Stimulated activated CD4-positive, alpha-beta T cell treated with anti-CD3 and anti-CD28 coated beads, Interleukin-12 subunit alpha, Interleukin-12 subunit beta, amount 100 ng/mL, for 4 hours (primary cell): Measurements from ENCODE around the gene RAPGEF2.

Source experiments
- DNase-seq: peaks from one replicate; pipeline ENCODE4 v3.0.0-alpha.2; 2020

The RAPGEF2 gene

DNA sequence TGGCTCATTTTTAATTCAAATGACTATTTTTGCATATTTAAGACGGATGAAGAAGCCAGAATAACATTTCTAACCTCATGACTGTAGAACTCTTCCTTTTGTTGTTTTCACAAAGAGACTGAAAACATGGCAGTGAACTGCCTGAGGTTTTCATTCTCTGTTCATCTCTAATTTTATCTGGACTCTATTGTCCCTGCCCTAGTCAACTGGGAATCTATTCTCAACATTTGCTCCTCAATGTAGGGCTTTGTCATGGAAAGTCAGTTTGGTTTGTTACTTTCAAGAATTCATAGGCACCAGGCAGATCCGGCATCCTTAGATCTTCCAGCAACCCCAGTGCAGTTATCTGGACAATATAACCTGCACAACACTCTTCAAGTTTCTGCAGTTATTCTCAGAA is 277.0 kb downstream of the RAPGEF2 start:
- no peak for DNase-seq

DNA sequence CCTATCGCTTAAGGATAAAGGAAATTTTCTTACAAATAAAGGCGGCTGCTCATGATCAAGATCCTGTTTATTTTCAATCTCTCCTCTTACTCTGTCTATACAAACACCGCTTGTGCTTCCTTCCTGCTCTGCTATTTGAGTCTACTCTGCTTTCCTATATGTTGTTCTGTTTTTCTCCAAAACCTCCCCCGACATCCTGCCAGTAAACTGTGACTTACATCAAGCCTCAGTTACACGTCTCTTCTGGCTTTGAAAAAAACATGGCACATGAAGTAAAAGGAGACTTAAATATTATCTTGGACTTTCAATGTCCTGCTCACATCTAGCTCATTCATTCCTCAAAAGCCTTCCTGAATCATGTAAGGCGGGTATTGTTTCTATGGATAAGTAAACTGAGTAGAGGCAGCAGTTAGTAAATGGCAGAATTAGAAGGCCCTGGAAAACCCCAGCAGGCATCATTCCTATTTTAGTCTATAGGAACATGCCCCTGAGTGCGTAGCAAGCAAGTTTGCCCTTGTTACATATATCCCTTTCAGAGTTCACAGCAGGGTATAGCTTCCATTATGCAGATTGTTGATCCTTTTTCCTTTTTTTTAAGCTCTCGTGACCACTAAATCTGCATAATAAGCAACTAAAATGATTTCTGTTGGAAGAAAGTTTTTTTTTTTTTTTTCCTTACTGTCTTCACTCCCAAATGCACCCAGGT is 280.1 kb downstream of the RAPGEF2 start:
- no peak for DNase-seq

GRCh38 chr4:159383562-159383931 is 280.7 kb downstream of the RAPGEF2 start:
- DNase-seq = no peak

DNA sequence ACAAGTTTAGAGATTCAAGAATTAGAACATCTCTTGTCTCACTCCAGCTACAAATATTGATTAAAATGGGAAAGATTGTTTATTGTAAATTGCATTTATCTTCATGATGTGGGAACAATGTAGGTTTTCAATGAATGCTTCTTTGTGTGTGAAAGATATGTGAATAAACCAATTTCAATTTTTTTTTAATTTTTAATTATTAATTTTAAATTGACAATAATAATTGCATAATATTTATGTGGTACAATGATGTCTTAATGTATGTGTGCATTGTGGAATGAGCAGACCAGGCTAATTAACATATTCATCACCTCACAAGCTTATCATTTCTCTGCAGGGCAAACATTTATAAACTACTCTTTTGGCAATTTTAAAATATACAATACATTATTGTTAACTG is 281.1 kb downstream of the RAPGEF2 start:
- no peak for DNase-seq

- DNase-seq = no peak
These were observed 281.8 kb downstream of the RAPGEF2 start for GRCh38 chr4:159384632-159385031.

DNA sequence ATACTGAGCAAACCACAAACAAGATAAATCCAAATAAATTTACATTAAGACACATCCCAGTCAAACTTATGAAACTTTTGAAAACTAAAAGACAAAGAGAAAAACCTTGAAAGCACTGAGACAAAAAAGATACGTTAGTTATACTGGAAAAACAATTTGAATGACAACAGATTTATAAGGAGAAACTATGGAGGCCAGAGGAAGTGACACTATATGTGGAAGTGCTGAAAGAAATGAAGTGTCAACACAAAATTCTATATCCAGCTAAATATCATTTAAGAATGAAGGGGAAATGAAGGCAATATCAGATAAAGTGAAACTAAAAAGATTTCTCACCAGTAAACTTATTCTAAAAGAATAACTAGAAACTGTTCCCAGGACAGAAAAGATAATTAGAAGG is 283.7 kb downstream of the RAPGEF2 start:
- no peak for DNase-seq

DNA sequence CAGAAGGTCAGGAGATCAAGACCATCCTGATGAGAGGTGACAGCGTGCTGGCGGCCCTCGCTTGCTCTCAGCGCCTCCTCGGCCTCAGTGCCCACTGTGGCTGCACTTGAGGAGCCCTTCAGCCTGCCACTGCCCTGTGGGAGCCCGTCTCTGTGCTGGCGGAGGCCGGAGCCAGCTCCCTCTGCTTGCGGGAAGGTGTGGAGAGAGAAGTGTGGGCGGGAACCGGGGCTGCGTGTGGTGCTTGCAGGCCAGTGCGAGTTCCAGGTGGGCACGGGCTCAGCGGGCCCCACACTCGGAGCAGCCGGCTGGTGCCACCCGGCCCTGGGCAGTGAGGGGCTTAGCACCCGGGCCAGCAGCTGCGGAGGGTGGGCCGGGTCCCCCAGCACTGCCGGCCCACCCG is 286.9 kb downstream of the RAPGEF2 start:
- DNase-seq = no peak

DNA sequence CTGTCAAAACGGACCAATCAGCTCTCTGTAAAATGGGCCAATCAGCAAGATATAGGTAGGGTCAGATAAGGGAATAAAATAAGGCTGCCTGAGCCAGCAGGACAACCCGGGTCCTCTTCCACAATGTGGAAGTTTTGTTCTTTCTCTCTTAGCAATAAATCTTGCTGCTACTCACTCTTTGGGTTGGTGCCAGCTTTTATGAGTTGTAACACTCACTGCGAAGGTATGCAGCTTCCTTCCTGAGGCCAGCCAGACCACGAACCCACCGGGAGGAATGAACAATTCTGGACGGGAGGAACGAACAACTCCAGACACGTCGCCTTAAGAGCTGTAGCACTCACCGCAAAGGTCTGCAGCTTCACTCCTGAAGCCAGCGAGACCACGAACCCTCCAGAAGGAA is 287.8 kb downstream of the RAPGEF2 start:
- DNase-seq = no peak

DNA sequence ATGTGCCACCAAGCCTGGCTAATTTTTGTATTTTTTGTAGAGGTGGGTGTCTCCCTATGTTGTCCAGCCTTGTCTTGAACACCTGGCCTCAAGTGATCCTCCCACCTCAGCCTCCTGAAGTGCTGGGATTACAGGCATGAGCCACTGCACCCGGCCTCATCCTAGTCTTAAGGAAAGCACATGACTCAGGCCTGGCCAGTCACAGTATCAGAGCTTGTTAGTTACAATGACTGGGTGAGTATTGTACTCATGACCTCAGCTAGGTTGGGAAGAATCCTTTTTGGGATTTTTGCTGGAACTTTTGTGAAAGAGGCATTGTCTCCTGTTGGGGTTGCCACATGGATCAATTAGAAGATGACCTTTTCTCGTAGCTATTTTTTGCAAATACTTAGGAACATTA is 292.8 kb downstream of the RAPGEF2 start:
- no peak for DNase-seq

DNA sequence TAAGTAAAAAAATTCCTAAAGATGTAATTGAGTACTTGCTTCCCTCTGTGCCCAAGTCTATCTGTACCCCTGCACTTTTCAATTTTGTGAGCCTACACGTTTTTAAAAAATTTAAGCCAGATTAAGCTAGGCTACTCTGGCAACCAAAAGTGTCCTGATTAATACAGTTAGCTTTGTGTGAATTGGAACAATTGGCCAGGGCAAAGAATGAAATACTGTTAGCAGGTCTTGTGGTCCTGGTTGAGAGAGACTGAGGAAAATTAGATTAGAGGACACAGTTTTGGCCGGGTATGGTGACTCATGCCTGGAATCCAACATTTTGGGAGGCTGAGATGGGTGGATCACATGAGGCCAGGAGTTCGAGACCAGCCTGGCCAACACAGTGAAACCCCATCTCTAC is 293.3 kb downstream of the RAPGEF2 start:
- DNase-seq = no peak

GRCh38 chr4:159398236-159398638 is 295.4 kb downstream of the RAPGEF2 start:
- DNase-seq = no peak

DNA sequence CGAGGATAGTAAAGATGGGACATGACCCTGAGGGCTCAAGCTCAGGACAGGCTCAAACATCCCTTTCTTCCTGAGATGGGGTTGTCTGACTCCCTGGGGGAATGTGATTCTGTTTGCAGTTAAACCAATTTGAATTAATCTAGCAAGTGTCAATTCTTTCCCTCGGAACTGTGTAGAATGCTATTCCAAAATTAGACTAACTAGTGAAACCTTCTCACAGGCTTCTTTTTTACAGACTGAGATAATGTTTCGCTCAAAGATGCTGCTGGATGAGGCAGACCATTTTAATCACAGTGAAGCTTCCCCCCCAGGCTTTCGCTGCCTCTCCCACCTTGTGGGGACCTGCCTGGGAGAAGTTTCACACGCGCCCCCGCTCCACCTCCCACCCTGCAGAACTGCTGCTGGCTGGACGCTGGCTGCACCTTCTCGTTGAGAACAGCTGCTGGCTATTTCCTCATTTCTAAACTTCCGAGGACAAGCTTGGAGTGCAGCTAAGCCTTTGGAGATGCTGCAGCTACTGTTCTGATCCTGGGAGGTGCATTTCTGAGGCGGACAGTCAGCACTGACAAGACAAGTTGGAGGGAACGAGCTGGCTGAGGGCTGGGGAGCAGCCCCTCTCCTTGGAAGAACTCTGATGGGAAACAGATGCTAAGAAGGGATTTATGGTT is 297.8 kb downstream of the RAPGEF2 start:
- no peak for DNase-seq

- DNase-seq = no peak
These were observed 298.4 kb downstream of the RAPGEF2 start for GRCh38 chr4:159401226-159401712.

DNA sequence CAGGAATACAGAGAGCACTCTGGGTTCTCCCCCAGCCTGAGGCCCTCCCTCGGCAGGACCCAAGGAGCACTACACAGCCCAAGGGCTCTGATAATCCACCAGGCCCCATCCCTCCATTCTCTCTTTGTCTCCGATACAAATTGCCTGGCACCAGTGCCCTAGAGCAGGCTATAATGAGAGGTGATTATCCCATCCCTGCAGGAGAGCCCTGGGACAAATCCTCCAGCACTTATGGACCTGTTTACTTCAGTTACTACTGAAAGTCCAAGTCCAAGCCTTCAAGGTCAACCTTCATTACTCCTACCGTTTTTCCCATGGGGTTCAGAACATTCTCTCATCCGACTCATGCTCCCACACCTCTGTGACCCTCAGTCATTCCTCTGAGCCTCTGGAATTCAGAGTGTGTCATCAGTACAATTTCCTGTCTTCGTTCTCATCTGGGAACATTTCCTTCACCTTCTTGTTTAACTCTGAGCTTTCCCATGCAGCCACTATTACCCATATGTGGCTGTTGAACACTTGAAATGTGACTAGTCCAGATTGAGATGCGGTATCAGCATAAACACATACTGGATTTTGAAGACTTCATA is 299.0 kb downstream of the RAPGEF2 start:
- no peak for DNase-seq
